GM23338 (cell line): ENCODE results near the gene HSPA1B. TPM values are rescaled to one million over a fixed set of nuclear protein-coding genes. Genes with fewer than 3 reads are reported as not detected.
A peak's percentile ranks its signal among the peaks of the same experiment; 100 is the strongest.

Experiments used
- ATAC-seq: fragments of 200-7000 bp; cut with Tn5 transposase; 3 replicates; pipeline ENCODE4 v1.9.1; 2020
- DNase-seq: peaks from one replicate; pipeline ENCODE4 v3.0.0-alpha.2; 2015; ENCODE audit warnings: low spot score
- H2AFZ ChIP-seq: fragments of 200-600 bp; sonication (generic); 2 replicates; pipeline ENCODE4 v1.8.0; 2016; ENCODE audit warnings: antibody characterized with exemption, mild to moderate bottlenecking, moderate library complexity
- H3F3A ChIP-seq: fragments of 200-600 bp; sonication (generic); replicated peaks from 2 replicates; pipeline ENCODE4 v1.8.0; 2017; ENCODE audit warnings: antibody characterized with exemption, mixed run types, low read depth
- H3K27ac ChIP-seq: fragments of 200-600 bp; sonication (generic); 2 replicates; pipeline ENCODE4 v1.6.1; 2016; ENCODE audit warnings: low read depth
- H3K27me3 ChIP-seq: fragments of 200-600 bp; sonication (generic); 2 replicates; pipeline ENCODE4 v1.8.0; 2016; ENCODE audit warnings: mild to moderate bottlenecking, mixed run types, moderate library complexity; ENCODE audit not compliant: insufficient read depth
- H3K36me3 ChIP-seq: fragments of 200-600 bp; sonication (generic); 2 replicates; pipeline ENCODE4 v1.8.0; 2016; ENCODE audit warnings: mild to moderate bottlenecking; ENCODE audit not compliant: insufficient read depth
- H3K4me1 ChIP-seq: fragments of 200-600 bp; sonication (generic); 2 replicates; pipeline ENCODE4 v1.8.0; 2016; ENCODE audit warnings: mild to moderate bottlenecking, moderate library complexity; ENCODE audit not compliant: insufficient read depth
- H3K4me2 ChIP-seq: fragments of 200-600 bp; sonication (generic); 2 replicates; pipeline ENCODE4 v1.7.1; 2017; ENCODE audit warnings: mixed run types
- H3K4me3 ChIP-seq: fragments of 200-600 bp; sonication (generic); 2 replicates; pipeline ENCODE4 v1.6.1; 2016; ENCODE audit warnings: mixed run types
- H3K79me2 ChIP-seq: fragments of 200-600 bp; sonication (generic); replicated peaks from 2 replicates; pipeline ENCODE4 v1.8.0; 2017; ENCODE audit warnings: mild to moderate bottlenecking; ENCODE audit not compliant: insufficient read depth
- H3K9me2 ChIP-seq: fragments of 200-600 bp; sonication (generic); 2 replicates; pipeline ENCODE4 v1.8.0; 2017; ENCODE audit not compliant: insufficient read depth
- H4K20me1 ChIP-seq: fragments of 200-600 bp; sonication (generic); replicated peaks from 2 replicates; pipeline ENCODE4 v1.8.0; 2017; ENCODE audit warnings: mild to moderate bottlenecking; ENCODE audit not compliant: insufficient read depth
- H3K27ac Mint-ChIP-seq: 2 replicates; pipeline ENCODE4 v1.8.0; 2020; ENCODE audit warnings: inconsistent platforms, mild to moderate bottlenecking, moderate library complexity, mixed read lengths
- H3K27me3 Mint-ChIP-seq: 3 replicates; pipeline ENCODE4 v1.8.0; 2022; ENCODE audit warnings: low read depth, mild to moderate bottlenecking, moderate library complexity, mixed read lengths, inconsistent platforms; ENCODE audit not compliant: insufficient read depth, poor library complexity
- H3K36me3 Mint-ChIP-seq: 3 replicates; pipeline ENCODE4 v1.8.0; 2021; ENCODE audit warnings: low read depth, mild to moderate bottlenecking, inconsistent platforms, moderate library complexity, mixed read lengths
- H3K4me1 Mint-ChIP-seq: 3 replicates; pipeline ENCODE4 v1.8.0; 2020; ENCODE audit warnings: mild to moderate bottlenecking, inconsistent platforms, mixed read lengths
- H3K4me3 Mint-ChIP-seq: 3 replicates; pipeline ENCODE4 v1.8.0; 2021; ENCODE audit warnings: moderate library complexity, mild to moderate bottlenecking, inconsistent platforms, mixed read lengths
- H3K9me3 Mint-ChIP-seq: 3 replicates; pipeline ENCODE4 v1.8.0; 2020; ENCODE audit warnings: moderate library complexity, mild to moderate bottlenecking, inconsistent platforms, mixed read lengths
- EZH2 ChIP-seq: fragments of 200-600 bp; sonication (generic); IDR thresholded peaks from one replicate; pipeline ENCODE4 v1.8.0; 2017; ENCODE audit warnings: antibody characterized with exemption, mild to moderate bottlenecking, low read depth; ENCODE audit not compliant: unreplicated experiment
- JUNB ChIP-seq: IDR thresholded peaks from one replicate; pipeline ENCODE4 v1.6.1; 2016; ENCODE audit warnings: antibody characterized with exemption; ENCODE audit not compliant: unreplicated experiment
- STAT1 ChIP-seq: IDR thresholded peaks from one replicate; pipeline ENCODE4 v1.6.1; 2016; ENCODE audit warnings: antibody characterized with exemption; ENCODE audit not compliant: unreplicated experiment
- ZNF462 ChIP-seq: fragments of 250-450 bp; sonication (Bioruptor Pico); IDR thresholded peaks from 2 replicates; pipeline ENCODE4 v1.5.0; 2020; ENCODE audit warnings: mild to moderate bottlenecking, moderate library complexity
- polyA plus RNA-seq: library from polyadenylated mRNA; unstranded; fragments of >200 nt; fragmentation: Nextera tagmentation; extraction: Ambion mirVana; gene quantifications from 2 replicates; pipeline ENCODE4 v1.2.1, GENCODE V29; 2016
- total RNA-seq: library from RNA; depleted of rRNA; stranded (reverse); fragments of >200 nt; shearing (Covaris generic); gene quantifications from 2 replicates; pipeline ENCODE4 v1.2.3, GENCODE V29; 2014

Gene HSPA1B
- total and polyA plus RNA-seq, 2 experiments from 2014 or later, result 31.7 to 113 TPM

DNA sequence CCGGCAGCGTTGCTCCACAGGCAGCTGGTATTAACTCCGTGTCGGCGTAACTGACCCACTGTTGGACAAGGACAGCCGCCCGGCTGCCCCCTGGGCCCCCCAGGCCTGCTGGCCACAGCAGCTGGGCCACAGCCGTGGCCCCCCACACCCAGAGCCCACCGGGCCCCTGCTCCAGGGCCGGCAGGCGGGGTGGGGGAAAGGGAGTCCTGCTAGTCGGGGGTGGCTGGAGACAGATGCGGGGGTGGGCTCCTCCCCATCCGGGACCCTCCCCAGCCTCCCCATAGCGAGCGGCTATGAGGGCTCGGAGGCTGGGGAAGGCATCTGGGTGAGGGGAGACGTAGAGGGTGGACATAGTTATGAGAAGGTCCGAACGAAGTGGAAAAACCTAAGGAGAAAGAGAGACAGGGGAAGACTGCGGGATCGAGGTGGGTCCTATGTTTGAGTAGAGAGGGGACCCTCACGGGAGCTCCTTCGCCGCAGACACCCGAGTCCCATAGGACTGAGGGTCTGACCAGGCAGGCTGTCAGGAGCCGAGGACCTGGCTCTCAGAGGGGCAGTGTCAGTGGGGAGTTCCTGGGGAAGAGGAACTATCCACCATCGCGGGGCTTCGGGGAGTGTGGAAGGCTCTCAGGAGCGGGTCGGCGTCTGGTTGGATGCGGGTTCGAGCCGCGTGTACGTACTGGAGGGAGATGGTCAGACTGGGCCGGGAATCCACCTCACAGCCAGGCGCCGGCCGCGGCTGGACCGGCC is 32.5 kb upstream of the HSPA1B start:
- ATAC-seq, result peak; percentile 28

More for the DNA sequence above, 32.5 kb upstream of the HSPA1B start:
- Histone ChIP-seq H3K27me3 (no peaks in the 10 kb centered on the region), H4K20me1 (0 out of 2 replicates have a peak, but pooled peaks cover 5% of the 10 kb centered on the region), H3K36me3 (peaks cover 14% of the 10 kb centered on the region), H3K27ac (peak overlapping the region; percentile 78; the same call in 1 of the 2 replicates), H3K4me2 (peak overlapping the region; percentile 98), H3F3A (peaks cover 35% of the 10 kb centered on the region), H3K9me2 (no peaks in the 10 kb centered on the region), H3K4me3 (peak overlapping the region; percentile 99), H2AFZ (peak overlapping the region; percentile 91), H3K4me1 (no peaks in the 10 kb centered on the region; the same call in 1 of the 2 replicates), H3K79me2 (peaks cover 22% of the 10 kb centered on the region)
- H3K27ac Mint-ChIP-seq, result peak overlapping the region; percentile 97
- H3K36me3 Mint-ChIP-seq, result peaks cover 49% of the 10 kb centered on the region
- DNase-seq, result peak; percentile 27
- H3K4me1 Mint-ChIP-seq, result peaks cover 9% of the 10 kb centered on the region
- peak overlapping the region; percentile 95 for H3K4me3 Mint-ChIP-seq
- peaks cover 13% of the 10 kb centered on the region for H3K27me3 Mint-ChIP-seq
- TF ChIP-seq STAT1 (no peak), JUNB (no peak), EZH2 (no peak), ZNF462 (no peak)
- H3K9me3 Mint-ChIP-seq, result no peaks in the 10 kb centered on the region
